ENCODE data around the gene ALCAM.

- TF ChIP-seq CTCF (IDR thresholded peaks at IDR 0.05): no peak
- TF ChIP-seq EP300 (IDR thresholded peaks at IDR 0.05): no peak
- no peak for TF ChIP-seq POLR2A (IDR thresholded peaks at IDR 0.05)
Measured at GRCh38 chr3:105622169-105622568, 255.5 kb downstream of the ALCAM start.

Data from stomach (tissue), 4 donors.